GM19099 (cell line): Measurements from ENCODE around the gene WFS1.

Experiments used
- POLR2A ChIP-seq: IDR thresholded peaks from 3 replicates; pipeline ENCODE4 v1.6.1; 2011; ENCODE audit warnings: low read depth; ENCODE audit not compliant: insufficient read length; ENCODE audit errors: extremely low read depth

Gene WFS1

GRCh38 chr4:6337331-6337935, 67.8 kb downstream of the WFS1 start:
- no peak for TF ChIP-seq POLR2A

- no peak for TF ChIP-seq POLR2A
Observed at GRCh38 chr4:6338175-6338950, 68.7 kb downstream of the WFS1 start.

- TF ChIP-seq POLR2A = no peak
Observed at GRCh38 chr4:6338951-6339817, 69.5 kb downstream of the WFS1 start.

GRCh38 chr4:6339818-6340445, 70.3 kb downstream of the WFS1 start:
- TF ChIP-seq POLR2A = no peak

GRCh38 chr4:6340446-6341015, 70.9 kb downstream of the WFS1 start:
- no peak for TF ChIP-seq POLR2A

- TF ChIP-seq POLR2A = no peak
Observed at GRCh38 chr4:6341696-6342095, 72.0 kb downstream of the WFS1 start.

- no peak for TF ChIP-seq POLR2A
Observed at GRCh38 chr4:6342530-6343293, 73.1 kb downstream of the WFS1 start.

- TF ChIP-seq POLR2A = no peak
Observed at GRCh38 chr4:6343939-6344408, 74.3 kb downstream of the WFS1 start.

- no peak for TF ChIP-seq POLR2A
Observed at GRCh38 chr4:6345096-6345830, 75.6 kb downstream of the WFS1 start.

GRCh38 chr4:6345866-6346265, 76.2 kb downstream of the WFS1 start:
- TF ChIP-seq POLR2A = no peak

GRCh38 chr4:6346373-6347110, 76.9 kb downstream of the WFS1 start:
- no peak for TF ChIP-seq POLR2A

GRCh38 chr4:6347511-6348045, 77.9 kb downstream of the WFS1 start:
- no peak for TF ChIP-seq POLR2A
